H9 (cell line): ENCODE measurements around the gene MYH11. TPM values are rescaled to one million over a fixed set of nuclear protein-coding genes. Genes with fewer than 3 reads are reported as not detected.

ENCODE experiments used
- DNase-seq: peaks from one replicate; pipeline ENCODE4 v3.0.0-alpha.2; 2017
- H2AFZ ChIP-seq: one replicate; pipeline ENCODE4 v1.6.1; 2013; ENCODE audit warnings: mild to moderate bottlenecking, low read length, control low read depth, moderate library complexity
- H2AK5ac ChIP-seq: 2 replicates; pipeline ENCODE4 v1.6.1; 2013; ENCODE audit warnings: low read length, control low read depth, mixed read lengths; ENCODE audit not compliant: insufficient read length
- H2BK120ac ChIP-seq: one replicate; pipeline ENCODE4 v1.6.1; 2013; ENCODE audit warnings: low read depth, mild to moderate bottlenecking, low read length, control low read depth, inconsistent platforms; ENCODE audit not compliant: poor library complexity, severe bottlenecking
- H2BK12ac ChIP-seq: 2 replicates; pipeline ENCODE4 v1.6.1; 2013; ENCODE audit warnings: low read length, control low read depth, mixed read lengths, low read depth; ENCODE audit not compliant: insufficient read length
- H2BK15ac ChIP-seq: 2 replicates; pipeline ENCODE4 v1.6.1; 2013; ENCODE audit warnings: low read depth, low read length, control low read depth
- H2BK20ac ChIP-seq: one replicate; pipeline ENCODE4 v1.6.1; 2013; ENCODE audit warnings: low read depth, mild to moderate bottlenecking, low read length, control low read depth, inconsistent platforms; ENCODE audit not compliant: poor library complexity, severe bottlenecking
- H2BK5ac ChIP-seq: 2 replicates; pipeline ENCODE4 v1.6.1; 2013; ENCODE audit warnings: low read length, control low read depth, mixed read lengths; ENCODE audit not compliant: insufficient read length
- H3K14ac ChIP-seq: 2 replicates; pipeline ENCODE4 v1.6.1; 2013; ENCODE audit warnings: low read length, control low read depth; ENCODE audit not compliant: insufficient read depth
- H3K18ac ChIP-seq: 2 replicates; pipeline ENCODE4 v1.6.1; 2013; ENCODE audit warnings: low read depth, mild to moderate bottlenecking, mixed read lengths, low read length, control low read depth; ENCODE audit not compliant: insufficient read length
- H3K23ac ChIP-seq: 2 replicates; pipeline ENCODE4 v1.6.1; 2013; ENCODE audit warnings: low read length, control low read depth, mixed read lengths, low read depth; ENCODE audit not compliant: insufficient read length
- H3K23me2 ChIP-seq: 2 replicates; pipeline ENCODE4 v1.6.1; 2013; ENCODE audit warnings: low read depth, mild to moderate bottlenecking, mixed read lengths, low read length, control low read depth; ENCODE audit not compliant: insufficient read length, poor library complexity, severe bottlenecking
- H3K27ac ChIP-seq: 2 replicates; pipeline ENCODE4 v1.5.1; 2013; ENCODE audit warnings: low read length, control low read depth, mixed read lengths, low read depth; ENCODE audit not compliant: insufficient read length
- H3K27me3 ChIP-seq: 2 replicates; pipeline ENCODE4 v1.6.1; 2013; ENCODE audit warnings: low read length, control low read depth, inconsistent platforms; ENCODE audit not compliant: insufficient read depth
- H3K4ac ChIP-seq: 2 replicates; pipeline ENCODE4 v1.6.1; 2013; ENCODE audit warnings: low read depth, mild to moderate bottlenecking, control low read depth, inconsistent platforms, low read length, moderate library complexity
- H3K4me1 ChIP-seq: 2 replicates; pipeline ENCODE4 v1.6.1; 2013; ENCODE audit warnings: low read length, control low read depth, inconsistent platforms; ENCODE audit not compliant: insufficient read depth
- H3K4me2 ChIP-seq: 2 replicates; pipeline ENCODE4 v1.6.1; 2013; ENCODE audit warnings: low read length, control low read depth, mixed read lengths; ENCODE audit not compliant: insufficient read length, insufficient read depth
- H3K56ac ChIP-seq: 2 replicates; pipeline ENCODE4 v1.6.1; 2013; ENCODE audit warnings: low read depth, mild to moderate bottlenecking, mixed read lengths, low read length, control low read depth; ENCODE audit not compliant: insufficient read length
- H3K79me1 ChIP-seq: 2 replicates; pipeline ENCODE4 v1.6.1; 2013; ENCODE audit warnings: low read depth, mild to moderate bottlenecking, moderate library complexity, low read length, control low read depth, inconsistent platforms; ENCODE audit not compliant: insufficient read depth, poor library complexity, severe bottlenecking
- H3K79me2 ChIP-seq: 2 replicates; pipeline ENCODE4 v1.6.1; 2013; ENCODE audit warnings: low read length, control low read depth, inconsistent platforms; ENCODE audit not compliant: insufficient read depth
- H3K9ac ChIP-seq: 2 replicates; pipeline ENCODE4 v1.6.1; 2013; ENCODE audit warnings: low read length, control low read depth, mixed read lengths; ENCODE audit not compliant: insufficient read length; ENCODE audit errors: extremely low read depth
- H3K9me3 ChIP-seq: one replicate; pipeline ENCODE4 v1.6.1; 2013; ENCODE audit warnings: low read depth, low read length, inconsistent platforms; ENCODE audit not compliant: control insufficient read depth
- H3T11ph ChIP-seq: one replicate; pipeline ENCODE4 v1.6.1; 2013; ENCODE audit warnings: mild to moderate bottlenecking, low read length, control low read depth, inconsistent platforms
- H4K20me1 ChIP-seq: one replicate; pipeline ENCODE4 v1.6.1; 2013; ENCODE audit not compliant: control insufficient read depth, insufficient read length, insufficient read depth
- H4K5ac ChIP-seq: 2 replicates; pipeline ENCODE4 v1.6.1; 2013; ENCODE audit warnings: low read depth, mild to moderate bottlenecking, mixed read lengths, low read length, control low read depth; ENCODE audit not compliant: insufficient read length
- H4K8ac ChIP-seq: replicated peaks from 2 replicates; pipeline ENCODE4 v1.6.1; 2013; ENCODE audit warnings: low read length, control low read depth, mixed read lengths, low read depth; ENCODE audit not compliant: insufficient read length
- H4K91ac ChIP-seq: 2 replicates; pipeline ENCODE4 v1.6.1; 2013; ENCODE audit warnings: low read depth, mild to moderate bottlenecking, moderate library complexity, mixed read lengths, low read length, control low read depth; ENCODE audit not compliant: insufficient read length
- H3K27ac Mint-ChIP-seq, 3 experiments: 2 replicates in 2 of 3; 3 replicates in 1 of 3; pipeline ENCODE4 v1.8.0; 2020 to 2021; ENCODE audit warnings: mixed read lengths in 3 of 3, mild to moderate bottlenecking in 1 of 3, moderate library complexity in 1 of 3
- H3K27me3 Mint-ChIP-seq: 2 replicates; pipeline ENCODE4 v1.8.0; 2021; ENCODE audit warnings: low read depth, mild to moderate bottlenecking, moderate library complexity, mixed read lengths
- H3K36me3 Mint-ChIP-seq, 3 experiments: 2 replicates in 2 of 3; 3 replicates in 1 of 3; pipeline ENCODE4 v1.8.0; 2020 to 2021; ENCODE audit warnings: low read depth in 3 of 3, mixed read lengths in 3 of 3; ENCODE audit not compliant: insufficient read depth in 1 of 3
- H3K4me1 Mint-ChIP-seq, 2 experiments: 2 replicates each; pipeline ENCODE4 v1.8.0; 2020; ENCODE audit warnings: mixed read lengths in 2 of 2
- H3K4me3 Mint-ChIP-seq, 2 experiments: 2 replicates in 1 of 2; 3 replicates in 1 of 2; pipeline ENCODE4 v1.8.0; 2020 to 2021; ENCODE audit warnings: mild to moderate bottlenecking in 2 of 2, mixed read lengths in 2 of 2, moderate library complexity in 1 of 2
- H3K9me3 Mint-ChIP-seq, 2 experiments: 2 replicates in 1 of 2; 3 replicates in 1 of 2; pipeline ENCODE4 v1.8.0; 2020; ENCODE audit warnings: mild to moderate bottlenecking in 2 of 2, mixed read lengths in 2 of 2, moderate library complexity in 1 of 2
- WGBS: extraction: QIAGEN DNeasy Blood & Tissue Kit; methylation state at CpG from one replicate; pipeline ENCODE4 v1.1.7; 2013; ENCODE audit warnings: missing lambda C conversion rate, low lambda C conversion rate, mixed read lengths; ENCODE audit not compliant: insufficient read length; ENCODE audit errors: extremely low coverage; 5-methylcytosine and 5-hydroxymethylcytosine counted together
- total RNA-seq: library from RNA; stranded (reverse); gene quantifications from 2 replicates; pipeline ENCODE4 v1.2.1, GENCODE V29; 2021
- TF ChIP-seq, protein P1 (sequence below): fragments of 200-600 bp; sonication (generic); conservative IDR thresholded peaks from 3 replicates; pipeline ENCODE4 v1.8.0; 2021; ENCODE audit warnings: antibody characterized with exemption, mild to moderate bottlenecking

The MYH11 gene
- total RNA-seq, 1 experiment from 2014 or later = 0.42 TPM

DNA sequence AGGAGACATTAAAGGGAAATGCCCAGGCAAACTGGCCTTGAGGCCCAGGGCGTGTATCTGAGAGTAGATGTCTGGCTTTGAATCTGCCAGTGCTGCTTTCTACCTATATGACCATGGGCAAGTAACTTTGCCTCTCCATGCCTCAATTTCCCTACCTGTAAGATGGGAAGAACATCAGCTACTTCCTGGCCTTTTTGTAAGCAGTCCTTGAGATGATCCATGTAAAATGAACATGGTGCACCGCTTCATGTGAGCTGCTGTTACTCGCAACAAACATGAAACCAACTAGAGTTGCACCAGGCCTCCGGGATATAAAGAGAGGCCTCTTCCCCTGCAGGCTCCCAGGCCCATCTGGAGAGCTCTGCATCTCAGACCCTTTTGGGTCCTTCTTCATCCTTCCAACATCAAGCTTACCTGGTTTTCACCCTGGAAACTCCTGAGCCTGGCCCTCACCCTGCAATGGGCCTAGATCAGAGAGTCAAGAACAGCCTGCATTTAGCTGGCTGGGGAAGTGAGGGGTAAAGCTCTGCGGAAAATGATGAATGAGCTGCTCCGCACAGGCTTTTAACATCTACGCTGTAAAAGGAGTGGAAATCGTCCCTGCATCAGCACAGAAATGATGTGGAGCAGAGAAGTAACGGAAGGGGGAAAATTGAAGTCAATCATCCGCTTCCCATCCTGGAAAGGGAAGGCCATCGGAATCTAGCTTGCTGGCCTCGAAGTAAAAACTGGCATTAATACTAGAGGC, 2.3 kb upstream of the MYH11 start:
- TF ChIP-seq, protein P1, sequence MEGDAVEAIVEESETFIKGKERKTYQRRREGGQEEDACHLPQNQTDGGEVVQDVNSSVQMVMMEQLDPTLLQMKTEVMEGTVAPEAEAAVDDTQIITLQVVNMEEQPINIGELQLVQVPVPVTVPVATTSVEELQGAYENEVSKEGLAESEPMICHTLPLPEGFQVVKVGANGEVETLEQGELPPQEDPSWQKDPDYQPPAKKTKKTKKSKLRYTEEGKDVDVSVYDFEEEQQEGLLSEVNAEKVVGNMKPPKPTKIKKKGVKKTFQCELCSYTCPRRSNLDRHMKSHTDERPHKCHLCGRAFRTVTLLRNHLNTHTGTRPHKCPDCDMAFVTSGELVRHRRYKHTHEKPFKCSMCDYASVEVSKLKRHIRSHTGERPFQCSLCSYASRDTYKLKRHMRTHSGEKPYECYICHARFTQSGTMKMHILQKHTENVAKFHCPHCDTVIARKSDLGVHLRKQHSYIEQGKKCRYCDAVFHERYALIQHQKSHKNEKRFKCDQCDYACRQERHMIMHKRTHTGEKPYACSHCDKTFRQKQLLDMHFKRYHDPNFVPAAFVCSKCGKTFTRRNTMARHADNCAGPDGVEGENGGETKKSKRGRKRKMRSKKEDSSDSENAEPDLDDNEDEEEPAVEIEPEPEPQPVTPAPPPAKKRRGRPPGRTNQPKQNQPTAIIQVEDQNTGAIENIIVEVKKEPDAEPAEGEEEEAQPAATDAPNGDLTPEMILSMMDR = no peak
- H3K27ac Mint-ChIP-seq = 0 out of 7 replicates have a peak overlapping the region, but pooled peaks of 1 of the 3 experiments have one; percentile 58
- Histone ChIP-seq H2BK15ac (no peak overlapping the region), H3K79me2 (no peaks in the 10 kb centered on the region), H3K9me3 (no peaks in the 10 kb centered on the region), H3K23me2 (peaks cover 15% of the 10 kb centered on the region), H3K18ac (no peak overlapping the region), H3K56ac (no peak overlapping the region), H2BK5ac (no peak overlapping the region), H4K91ac (no peak overlapping the region), H3K4me1 (no peaks in the 10 kb centered on the region), H3K23ac (no peak overlapping the region), H3K79me1 (no peaks in the 10 kb centered on the region), H3K14ac (no peak overlapping the region), H3K27ac (no peak overlapping the region), H3K9ac (no peak overlapping the region), H2AK5ac (no peak overlapping the region), H4K5ac (no peak overlapping the region), H4K20me1 (no peaks in the 10 kb centered on the region), H3K27me3 (peaks cover 19% of the 10 kb centered on the region; the same call in 1 of the 2 replicates), H2BK120ac (no peak overlapping the region), H2AFZ (no peak overlapping the region), H3K4ac (no peak overlapping the region), H2BK12ac (no peak overlapping the region), H3K4me2 (no peak overlapping the region), H4K8ac (no peak overlapping the region), H3T11ph (no peak overlapping the region), H2BK20ac (no peak overlapping the region)
- WGBS = no CpG with 5 or more reads among the region's 12 CpGs
- no peaks in the 10 kb centered on the region for H3K9me3 Mint-ChIP-seq
- no peaks in the 10 kb centered on the region for H3K36me3 Mint-ChIP-seq
- H3K27me3 Mint-ChIP-seq = peaks cover 53% of the 10 kb centered on the region
- peaks cover 12 to 14% of the 10 kb centered on the region in 2 experiments for H3K4me1 Mint-ChIP-seq
- H3K4me3 Mint-ChIP-seq = peak overlapping the region; percentile 46 to 70
- DNase-seq = no peak
